H1 (cell line): ENCODE measurements around the gene BCL6B. TPM values are rescaled to one million over a fixed set of nuclear protein-coding genes. Genes with fewer than 3 reads are reported as not detected.
A peak's percentile ranks its signal among the peaks of the same experiment; 100 is the strongest.

Source experiments
- ASH2L ChIP-seq: fragments of 200-600, 300-600 bp; sonication (generic); IDR thresholded peaks from one replicate; pipeline ENCODE4 v1.7.1; 2017; ENCODE audit warnings: low read length
- ATF3 ChIP-seq: IDR thresholded peaks from 2 replicates; pipeline ENCODE4 v1.6.1; 2011; ENCODE audit warnings: low read depth, mild to moderate bottlenecking, low read length; ENCODE audit not compliant: insufficient read depth
- BACH1 ChIP-seq: IDR thresholded peaks from 2 replicates; pipeline ENCODE4 v1.6.1; 2012; ENCODE audit warnings: low read length, improper control_type of control experiment
- CBX8 ChIP-seq: fragments of 300-800, 300-1000 bp; sonication (generic); IDR thresholded peaks from 2 replicates; pipeline ENCODE4 v1.7.1; 2016; ENCODE audit warnings: low read depth, low read length, borderline replicate concordance
- CHD2 ChIP-seq: IDR thresholded peaks from 2 replicates; pipeline ENCODE4 v1.6.1; 2012; ENCODE audit warnings: low read length, improper control_type of control experiment
- CREB1 ChIP-seq: IDR thresholded peaks from 2 replicates; pipeline ENCODE4 v1.6.1; 2012; ENCODE audit warnings: inconsistent platforms
- CTBP2 ChIP-seq: IDR thresholded peaks from 2 replicates; pipeline ENCODE4 v1.7.0; 2011; ENCODE audit warnings: borderline replicate concordance, mild to moderate bottlenecking, moderate library complexity, mixed read lengths, low read length; ENCODE audit not compliant: insufficient read depth, insufficient read length
- EP300 ChIP-seq, 2 experiments: IDR thresholded peaks; 1 replicate in 1 of 2; 2 replicates in 1 of 2; pipeline ENCODE4 v1.6.1; 2011 to 2012; ENCODE audit warnings: low read depth in 2 of 2, low read length in 2 of 2, mild to moderate bottlenecking in 2 of 2, borderline replicate concordance in 1 of 2, inconsistent platforms in 1 of 2, moderate library complexity in 1 of 2
- JUN ChIP-seq: IDR thresholded peaks from 2 replicates; pipeline ENCODE4 v1.6.1; 2011; ENCODE audit warnings: low read depth, mild to moderate bottlenecking, improper control_type of control experiment, low read length
- KDM4A ChIP-seq: IDR thresholded peaks from one replicate; pipeline ENCODE4 v1.7.1; 2012; ENCODE audit warnings: low read depth, mild to moderate bottlenecking, moderate library complexity, low read length, inconsistent platforms; ENCODE audit not compliant: severe bottlenecking
- MAFK ChIP-seq: IDR thresholded peaks from 2 replicates; pipeline ENCODE4 v1.6.1; 2012; ENCODE audit warnings: low read depth, mild to moderate bottlenecking, improper control_type of control experiment, low read length
- NRF1 ChIP-seq: IDR thresholded peaks from 2 replicates; pipeline ENCODE4 v1.6.1; 2011; ENCODE audit warnings: mild to moderate bottlenecking, low read depth, low read length, improper control_type of control experiment
- PHF8 ChIP-seq: fragments of 200-600 bp; sonication (generic); conservative IDR thresholded peaks from 2 replicates; pipeline ENCODE4 v1.7.1; 2012; ENCODE audit warnings: low read depth, mild to moderate bottlenecking, inconsistent platforms, low read length, moderate library complexity
- POLR2A ChIP-seq, 2 experiments: IDR thresholded peaks; 1 replicate in 1 of 2; 2 replicates in 1 of 2; pipeline ENCODE4 v1.6.1; 2011; ENCODE audit warnings: low read depth in 2 of 2, low read length in 2 of 2, mild to moderate bottlenecking in 2 of 2; ENCODE audit errors: control extremely low read depth in 1 of 2
- POU5F1 ChIP-seq: IDR thresholded peaks from 2 replicates; pipeline ENCODE4 v1.6.1; 2011; ENCODE audit warnings: low read depth, mild to moderate bottlenecking, low read length, moderate library complexity
- RFX5 ChIP-seq: IDR thresholded peaks from 2 replicates; pipeline ENCODE4 v1.6.1; 2011; ENCODE audit warnings: low read depth, low read length, improper control_type of control experiment, borderline replicate concordance
- SP1 ChIP-seq: IDR thresholded peaks from 2 replicates; pipeline ENCODE4 v1.6.1; 2011; ENCODE audit warnings: low read depth, low read length
- SP2 ChIP-seq: IDR thresholded peaks from 2 replicates; pipeline ENCODE4 v1.6.1; 2012; ENCODE audit warnings: mild to moderate bottlenecking, low read length, inconsistent platforms
- SP4 ChIP-seq: IDR thresholded peaks from 2 replicates; pipeline ENCODE4 v1.6.1; 2012; ENCODE audit warnings: low read length, inconsistent platforms
- SRF ChIP-seq: IDR thresholded peaks from 2 replicates; pipeline ENCODE4 v1.6.1; 2011; ENCODE audit warnings: mild to moderate bottlenecking, low read depth, low read length, moderate library complexity
- TBP ChIP-seq: IDR thresholded peaks from 2 replicates; pipeline ENCODE4 v1.6.1; 2011; ENCODE audit warnings: low read depth, low read length, improper control_type of control experiment
- TCF12 ChIP-seq: IDR thresholded peaks from 2 replicates; pipeline ENCODE4 v1.6.1; 2011; ENCODE audit warnings: low read depth, mild to moderate bottlenecking, low read length
- USF2 ChIP-seq: IDR thresholded peaks from 2 replicates; pipeline ENCODE4 v1.6.1; 2011; ENCODE audit warnings: low read length, improper control_type of control experiment
- YY1 ChIP-seq: IDR thresholded peaks from 2 replicates; pipeline ENCODE4 v1.6.1; 2011; ENCODE audit warnings: low read depth, mild to moderate bottlenecking, low read length
- polyA plus RNA-seq, 7 experiments: library from polyadenylated mRNA; depleted of rRNA in 3 of 7; stranded (reverse) in 5 of 7; unstranded in 2 of 7; fragments of >200 nt in 5 of 7; fragments of 200-250 nt in 2 of 7; gene quantifications; 1 replicate in 5 of 7; 2 replicates in 1 of 7; 4 replicates in 1 of 7; pipeline versions ENCODE4 v1.2.1 to v1.2.3, GENCODE V29; 2011 to 2013; ENCODE audit warnings: missing spikeins in 2 of 7, mixed read lengths in 2 of 7
- total RNA-seq: library from RNA; stranded (reverse); fragmentation: NEBNext Ultra II Directional; extraction: Animal tissue kit (Norgen Biotek cat#: 25700); gene quantifications from 2 replicates; pipeline ENCODE4 v1.2.1, GENCODE V29; 2021

Gene BCL6B
- total and polyA plus RNA-seq, 2 of the 8 experiments (the other 6 are each of a cell fraction or from before 2014, with no cell fraction given), result 6.6 to 8.7 TPM

GRCh38 chr17:7021993-7022778, 664 bp upstream of the BCL6B start (continued):
- TF ChIP-seq KDM4A, result peak; percentile 76
- no peak for TF ChIP-seq SP1
- TF ChIP-seq CBX8, result no peak
- TF ChIP-seq USF2, result no peak
- TF ChIP-seq ATF3, result no peak
- TF ChIP-seq CREB1, result peak; percentile 60; the same call in 1 of the 2 replicates
- TF ChIP-seq JUN, result no peak
- TF ChIP-seq POU5F1, result no peak
- TF ChIP-seq ASH2L, result peak; percentile 45
- no peak for TF ChIP-seq TCF12
- TF ChIP-seq YY1, result no peak
- TF ChIP-seq CHD2, result no peak; the same call in 1 of the 2 replicates
- TF ChIP-seq RFX5, result no peak
- TF ChIP-seq NRF1, result no peak
- no peak for TF ChIP-seq CTBP2
- TF ChIP-seq MAFK, result no peak
- TF ChIP-seq POLR2A (IDR thresholded peaks at IDR 0.05; ENCODE audit: control extremely low read depth in 1 of 2, low read depth in 2 of 2, low read length in 2 of 2), result peak in 1 of 2 experiments; percentile 72; a peak in 1 of 3 replicates
- no peak for TF ChIP-seq EP300 (IDR thresholded peaks at IDR 0.05; ENCODE audit: borderline replicate concordance in 1 of 2, low read depth in 2 of 2, low read length in 2 of 2)
- no peak for TF ChIP-seq BACH1
- no peak for TF ChIP-seq TBP
- TF ChIP-seq SP2, result no peak
- no peak; the same call in 1 of the 2 replicates for TF ChIP-seq PHF8
- no peak for TF ChIP-seq SP4
- TF ChIP-seq SRF, result no peak
